Activated CD8-positive, alpha-beta memory T cell treated with anti-CD3 and anti-CD28 coated beads for 36 hours (primary cell): ENCODE data around the gene CHFR. TPM values are rescaled to one million over a fixed set of nuclear protein-coding genes. Genes with fewer than 3 reads are reported as not detected.
"Not testable (repeated sequence)": the region's sequence is repeated elsewhere in the genome, so short reads cannot be mapped to it uniquely, and the experiment has no call there.

ENCODE experiments used
- CTCF ChIA-PET: fragments of 350-600 bp; sonication (Branson Sonifier 250); formaldehyde crosslinking; loops from one replicate; lab custom pipeline; 2021; ENCODE audit warnings: antibody characterized with exemption; lab: Charles Lee
- POLR2A ChIA-PET: fragments of 350-600 bp; sonication (Branson Sonifier 250); formaldehyde crosslinking; loops from one replicate; lab custom pipeline; 2021; ENCODE audit warnings: antibody characterized with exemption; lab: Charles Lee
- total RNA-seq, 2 experiments: library from RNA; stranded (reverse); gene quantifications; one replicate each; pipeline ENCODE4 v1.2.3, GENCODE V29; 2021

Gene CHFR, protein sequence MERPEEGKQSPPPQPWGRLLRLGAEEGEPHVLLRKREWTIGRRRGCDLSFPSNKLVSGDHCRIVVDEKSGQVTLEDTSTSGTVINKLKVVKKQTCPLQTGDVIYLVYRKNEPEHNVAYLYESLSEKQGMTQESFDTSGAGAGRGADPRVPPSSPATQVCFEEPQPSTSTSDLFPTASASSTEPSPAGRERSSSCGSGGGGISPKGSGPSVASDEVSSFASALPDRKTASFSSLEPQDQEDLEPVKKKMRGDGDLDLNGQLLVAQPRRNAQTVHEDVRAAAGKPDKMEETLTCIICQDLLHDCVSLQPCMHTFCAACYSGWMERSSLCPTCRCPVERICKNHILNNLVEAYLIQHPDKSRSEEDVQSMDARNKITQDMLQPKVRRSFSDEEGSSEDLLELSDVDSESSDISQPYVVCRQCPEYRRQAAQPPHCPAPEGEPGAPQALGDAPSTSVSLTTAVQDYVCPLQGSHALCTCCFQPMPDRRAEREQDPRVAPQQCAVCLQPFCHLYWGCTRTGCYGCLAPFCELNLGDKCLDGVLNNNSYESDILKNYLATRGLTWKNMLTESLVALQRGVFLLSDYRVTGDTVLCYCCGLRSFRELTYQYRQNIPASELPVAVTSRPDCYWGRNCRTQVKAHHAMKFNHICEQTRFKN
- 10 to 100 TPM; 50.4 to 54.6 TPM for total RNA-seq

DNA sequence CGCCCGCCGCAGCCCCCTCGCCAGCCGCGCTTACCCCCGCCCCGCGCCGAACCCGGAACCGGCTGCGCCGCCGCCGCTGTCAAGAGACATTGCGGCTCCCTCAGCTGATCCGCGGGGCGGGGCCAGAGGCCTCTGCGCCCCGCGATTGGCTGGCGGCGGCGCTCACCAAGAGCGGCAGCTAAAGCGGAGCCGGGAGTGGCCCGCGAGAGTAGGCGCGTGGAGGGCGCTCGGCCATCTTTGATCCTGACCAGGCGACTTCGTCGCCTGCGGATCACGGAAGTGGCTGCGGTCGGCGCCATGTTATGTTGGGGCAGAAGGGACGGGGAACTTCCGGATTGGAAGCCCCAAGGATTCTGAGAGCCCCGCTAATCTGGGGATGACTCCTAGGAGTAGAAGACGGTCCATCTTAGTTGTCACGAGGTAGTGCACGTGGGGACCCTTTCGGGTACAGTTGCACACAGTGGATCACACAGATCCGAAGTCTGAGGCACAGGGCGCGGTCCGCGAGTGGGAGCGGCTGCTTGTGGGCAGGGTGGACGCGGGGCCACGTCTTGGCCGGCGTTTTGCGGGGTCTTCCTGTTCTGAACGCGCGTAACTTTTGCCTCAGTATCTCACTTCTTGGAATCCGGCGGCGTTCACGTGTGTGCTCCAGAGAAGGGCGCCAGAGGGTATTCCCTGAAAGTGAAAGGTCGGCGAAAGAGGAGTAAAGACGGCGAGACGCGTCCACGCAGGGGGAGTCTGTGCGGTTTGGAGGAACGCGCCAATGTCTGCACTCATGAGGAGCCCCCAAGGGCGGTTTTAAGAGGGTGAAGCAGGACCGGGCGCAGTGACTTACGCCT lies at the start of gene CHFR:
Gene CHFR, minus strand, starts transcription at position 93 of the 839 bp plus-strand sequence. CDS start 277 bp downstream, outside the sequence.
- ChIA-PET POLR2A (interaction anchor here (0.6 to 0.9 kb wide), 3 partner anchors 59 to 369 kb away, joined by 3 to 8 read pairs (median 3); partner anchors contain the start of gene GOLGA3), CTCF (interaction anchor here (0.6 kb wide), 1 partner anchor 123 kb away, joined by 3 read pairs; no protein-coding TSS in a partner anchor)

DNA sequence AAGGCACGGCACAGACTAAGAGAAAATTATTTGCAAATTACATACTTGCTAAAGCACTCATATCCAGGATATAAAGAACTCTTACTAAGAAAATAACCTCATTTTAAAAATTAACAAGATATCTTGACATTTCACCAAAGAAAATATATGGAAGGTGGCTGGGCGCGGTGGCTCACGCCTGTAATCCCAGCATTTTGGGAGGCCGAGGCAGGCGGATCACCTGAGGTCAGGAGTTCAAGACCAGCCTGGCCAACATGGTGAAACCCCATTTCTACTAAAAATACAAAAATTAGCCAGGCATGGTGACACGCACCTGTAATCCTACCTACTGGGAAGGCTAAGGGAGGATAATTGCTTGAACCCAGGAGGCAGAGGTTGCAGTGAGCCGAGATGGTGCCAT lies 49.5 kb upstream of the CHFR start:
- POLR2A ChIA-PET: not testable (repeated sequence)

DNA sequence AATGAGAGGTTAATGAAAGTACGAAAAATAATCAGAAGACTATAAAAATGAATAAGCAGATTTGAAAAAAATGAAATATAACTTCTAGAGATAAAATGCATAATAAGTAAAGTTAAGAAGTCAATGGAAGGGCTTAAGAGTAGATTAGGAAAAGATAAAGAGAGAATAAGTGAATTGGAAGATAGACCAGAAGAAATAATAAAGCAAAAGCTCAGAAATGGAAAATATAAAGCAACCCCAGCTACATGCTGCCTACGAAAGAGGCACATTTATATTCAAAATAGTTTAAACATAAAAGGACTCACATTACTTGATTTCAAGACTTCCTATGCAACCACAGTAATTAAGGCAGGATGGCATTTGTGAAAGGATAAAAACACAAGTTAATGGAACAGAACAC lies 48.8 kb upstream of the CHFR start:
- POLR2A ChIA-PET: no interaction called here
- CTCF ChIA-PET: no interaction called here

More for the DNA sequence above, 49.5 kb upstream of the CHFR start:
- CTCF ChIA-PET: not testable (repeated sequence)

DNA sequence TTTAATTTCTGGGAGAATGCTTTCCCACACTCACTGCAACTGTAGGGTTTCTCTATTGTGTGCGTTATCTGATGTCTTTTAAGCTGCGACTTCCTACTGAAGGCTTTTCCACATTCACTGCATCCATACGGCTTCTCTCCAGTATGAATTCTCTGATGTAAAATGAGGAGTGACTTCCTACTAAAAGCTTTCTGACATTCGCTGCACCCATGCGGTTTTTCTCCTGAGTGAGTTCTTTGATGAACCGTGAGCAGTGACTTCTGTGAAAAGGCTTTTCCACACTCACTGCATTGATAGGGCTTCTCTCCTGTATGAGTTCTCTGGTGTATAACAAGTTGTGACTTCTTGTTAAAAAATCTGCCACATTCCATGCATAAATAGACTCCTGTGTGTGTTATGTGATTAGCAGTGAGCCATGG lies 39.0 kb upstream of the CHFR start:
- ChIA-PET CTCF (no interaction called here), POLR2A (no interaction called here)

DNA sequence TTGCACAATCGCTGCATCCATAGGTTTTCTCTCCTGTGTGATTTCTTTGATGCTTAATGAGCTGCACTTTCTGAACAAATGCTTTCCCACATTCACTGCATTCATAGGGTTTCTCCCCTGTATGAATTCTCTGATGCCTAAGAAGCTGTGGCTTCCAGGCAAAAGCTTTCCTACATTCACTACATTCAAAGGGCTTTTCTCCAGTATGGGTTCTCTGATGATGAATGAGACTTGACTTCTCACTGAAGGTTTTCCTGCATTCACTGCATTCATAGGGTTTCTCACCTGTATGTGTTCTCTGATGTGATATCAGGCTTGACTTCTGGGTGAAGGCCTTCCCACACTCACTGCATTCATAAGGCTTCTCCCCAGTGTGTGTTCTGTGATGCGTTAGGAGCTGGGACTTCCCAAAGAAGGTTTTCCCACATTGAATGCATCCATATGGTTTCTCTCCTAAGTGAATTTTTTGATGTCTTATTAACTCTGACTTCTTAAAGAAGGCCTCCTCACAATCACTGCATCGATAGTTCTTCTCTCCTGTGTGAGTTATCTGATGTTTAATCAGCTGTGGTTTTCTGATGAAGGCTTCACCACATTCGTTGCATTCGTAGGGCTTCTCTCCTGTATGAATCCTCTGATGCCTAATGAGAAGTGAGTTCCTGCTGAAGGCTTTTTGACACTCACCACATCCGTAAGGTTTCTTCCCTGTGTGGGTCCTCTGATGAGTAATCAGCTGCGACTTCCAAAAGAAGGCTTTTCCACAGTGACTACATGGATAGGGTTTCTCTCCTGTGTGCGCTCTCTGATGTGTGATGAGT lies 38.4 kb upstream of the CHFR start:
- CTCF ChIA-PET: no interaction called here

DNA sequence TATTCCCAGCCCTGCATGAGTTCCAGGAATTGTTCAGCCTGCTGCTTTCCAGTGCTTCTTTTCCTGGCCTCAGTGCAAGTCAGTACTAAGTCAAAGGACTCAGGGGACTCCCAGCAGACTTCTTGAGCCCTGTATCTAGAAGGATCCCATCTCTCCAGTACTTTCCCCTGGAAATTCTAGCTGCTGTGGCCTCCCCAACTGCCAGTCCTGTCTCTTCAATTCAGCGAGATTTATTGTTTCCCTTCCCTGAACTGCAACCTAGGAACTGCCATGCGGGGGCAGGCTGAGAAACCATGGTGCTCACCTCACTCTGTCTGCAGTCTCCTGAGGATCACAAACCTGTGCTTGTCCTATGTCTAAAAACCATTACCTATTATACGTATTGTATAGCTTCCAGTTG lies 37.0 kb upstream of the CHFR start:
- ChIA-PET POLR2A (no interaction called here), CTCF (no interaction called here)

More for the DNA sequence above, 38.4 kb upstream of the CHFR start:
- POLR2A ChIA-PET: no interaction called here

DNA sequence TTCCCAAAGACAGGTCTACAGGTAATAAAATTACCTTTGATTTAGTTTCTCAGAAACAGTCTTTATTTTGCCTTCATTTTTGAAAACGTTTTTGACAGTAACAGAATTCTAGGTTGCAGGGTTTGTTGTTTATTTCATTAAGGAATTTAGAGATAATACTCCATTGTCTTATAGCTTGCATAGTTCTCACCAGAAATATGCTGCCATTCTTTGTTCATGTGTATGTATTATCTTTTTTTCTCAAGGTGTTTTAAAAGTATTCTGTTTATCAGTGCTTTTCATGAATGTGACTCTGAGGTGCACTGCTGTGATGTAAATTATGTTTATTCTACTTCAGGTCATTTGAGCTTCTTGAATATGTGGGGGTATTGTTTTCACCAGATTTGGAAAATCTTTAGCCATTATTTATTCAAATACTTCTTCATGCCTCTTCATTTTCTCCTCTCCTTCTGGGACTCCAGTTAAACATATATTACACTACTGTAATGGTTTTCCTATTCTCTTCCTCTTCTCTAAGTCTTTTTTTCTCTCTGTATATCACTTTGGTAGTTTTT lies 36.0 kb upstream of the CHFR start:
- ChIA-PET CTCF (no interaction called here), POLR2A (no interaction called here)

DNA sequence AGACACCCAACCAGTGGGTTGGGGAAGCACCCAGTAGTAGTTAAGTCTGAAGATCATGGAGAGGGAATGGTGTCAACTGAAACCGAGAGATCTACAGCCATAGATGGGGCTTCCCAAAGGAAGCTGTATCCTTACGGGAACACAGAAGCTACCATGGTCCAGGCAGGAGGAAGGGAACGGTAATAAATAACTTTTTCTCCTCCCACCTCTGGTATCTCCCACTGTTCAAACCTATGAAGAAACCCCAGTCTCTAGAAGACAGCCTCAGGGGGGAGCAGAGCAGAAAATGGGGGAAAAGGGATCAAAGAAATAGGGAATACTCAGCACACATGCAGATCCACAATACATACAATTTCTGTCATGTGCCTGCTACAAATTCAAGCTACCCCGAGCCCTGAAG lies 35.3 kb upstream of the CHFR start:
- POLR2A ChIA-PET: no interaction called here

DNA sequence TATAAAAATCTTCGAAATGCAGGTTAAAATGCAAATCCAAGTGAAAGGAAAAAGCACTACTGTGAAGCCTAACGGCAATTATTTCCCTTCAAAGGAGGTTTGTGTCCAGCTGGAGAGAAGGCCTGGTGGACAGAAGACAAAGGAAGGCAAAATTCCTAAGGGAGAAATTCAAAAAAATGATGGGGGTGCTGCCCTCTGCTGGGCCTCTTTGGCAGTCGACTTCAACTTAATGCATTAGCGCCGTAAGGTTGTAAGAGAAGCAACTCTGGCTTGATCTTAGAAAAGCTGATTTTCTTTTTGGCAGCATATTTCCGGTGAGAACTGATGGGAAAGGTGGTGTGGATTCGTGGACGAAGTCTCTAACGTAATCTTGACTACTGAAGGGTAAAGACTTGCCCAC lies 34.3 kb upstream of the CHFR start:
- CTCF ChIA-PET: no interaction called here
- POLR2A ChIA-PET: no interaction called here

More for the DNA sequence above, 35.3 kb upstream of the CHFR start:
- CTCF ChIA-PET: interaction anchor here (0.6 kb wide), 1 partner anchor 19 kb away, joined by 3 read pairs; no protein-coding TSS in a partner anchor

DNA sequence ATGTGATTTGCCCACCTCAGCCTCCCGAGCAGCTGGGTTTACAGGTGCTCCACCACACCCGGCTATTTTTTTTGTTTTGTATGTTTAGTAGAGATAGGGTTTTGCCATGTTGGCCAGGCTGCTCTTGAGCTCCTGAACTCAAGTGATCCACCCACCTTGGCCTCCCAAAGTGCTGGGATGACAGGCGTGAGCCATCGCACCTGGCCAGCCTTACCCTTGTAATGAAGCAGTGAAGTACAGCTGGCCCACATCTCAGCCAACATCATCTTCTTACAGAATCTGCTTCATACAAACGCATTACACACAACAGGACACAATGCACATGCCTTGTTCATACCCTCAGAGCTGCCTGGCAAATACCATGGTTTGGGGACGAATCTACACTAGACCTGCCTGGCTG lies 31.3 kb upstream of the CHFR start:
- POLR2A ChIA-PET: no interaction called here
- CTCF ChIA-PET: interaction anchor here (0.5 kb wide), 1 partner anchor 223 kb away, joined by 4 read pairs; no protein-coding TSS in a partner anchor

DNA sequence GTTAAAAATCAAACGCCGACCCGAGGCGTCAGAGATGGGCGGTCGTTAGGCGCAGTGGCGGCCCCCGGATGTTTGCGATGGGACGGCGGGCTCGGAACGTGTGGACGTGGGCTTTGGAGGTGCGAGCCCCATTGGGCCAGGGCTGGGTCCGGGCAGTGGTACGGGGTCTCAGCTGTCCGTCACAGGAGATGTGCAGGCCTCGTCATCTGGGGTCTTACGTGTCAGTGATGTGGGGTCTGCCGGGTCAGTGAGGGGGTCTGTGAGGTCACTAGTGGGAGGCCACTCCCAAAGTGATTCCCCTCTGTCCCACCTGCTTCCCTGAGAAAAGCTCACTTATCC lies 21.6 kb upstream of the CHFR start:
- POLR2A ChIA-PET: no interaction called here
- CTCF ChIA-PET: interaction anchor here (0.8 to 1.0 kb wide), 2 partner anchors 128 to 279 kb away, joined by 3 read pairs; partner anchors contain the start of gene ZNF84

DNA sequence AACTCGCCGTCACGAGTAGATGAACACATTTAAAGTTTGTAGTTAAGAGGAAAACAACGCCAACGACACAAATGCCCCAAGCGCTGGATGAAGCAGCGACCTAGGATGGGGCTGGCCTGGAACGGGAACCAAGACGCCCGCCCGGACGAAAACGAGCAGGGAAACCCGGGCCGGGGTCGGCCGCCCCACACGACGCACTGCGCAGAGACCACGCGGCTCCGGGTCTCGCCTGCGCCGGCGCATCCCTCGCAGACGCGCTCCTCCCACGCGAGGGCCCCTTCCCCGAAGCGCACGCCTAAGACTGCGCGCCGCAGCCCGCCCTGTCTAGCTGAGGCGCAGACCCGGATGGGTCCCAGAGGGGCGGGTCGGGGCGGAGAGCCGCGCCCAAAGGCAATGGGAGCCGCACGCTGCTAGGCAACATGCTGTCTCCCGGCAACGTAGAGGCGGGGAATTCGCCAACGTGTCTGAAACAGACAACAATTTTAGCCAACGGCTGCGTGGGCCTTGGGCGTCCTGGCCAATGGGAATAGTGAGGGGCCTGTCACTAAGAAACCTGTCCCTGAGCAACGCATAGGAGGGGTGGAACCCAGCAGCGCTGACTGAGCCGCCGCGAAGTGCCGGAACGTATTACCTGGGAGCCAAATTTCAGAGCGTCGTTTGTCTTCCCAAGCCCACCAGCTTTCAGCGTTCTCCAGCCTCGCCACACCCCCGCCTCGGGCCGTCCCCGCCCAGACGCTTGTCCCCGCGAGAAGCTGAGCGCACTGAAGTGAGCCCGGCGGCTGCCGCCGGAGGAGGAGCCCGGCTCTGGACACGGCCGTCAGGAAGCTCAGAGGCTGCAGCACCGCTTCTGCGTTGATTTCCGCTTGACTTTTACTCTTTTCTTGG lies 21.0 kb upstream of the CHFR start:
- POLR2A ChIA-PET: no interaction called here
- CTCF ChIA-PET: interaction anchor here (0.8 to 1.0 kb wide), 2 partner anchors 129 to 280 kb away, joined by 3 read pairs; partner anchors contain the start of gene ZNF84

DNA sequence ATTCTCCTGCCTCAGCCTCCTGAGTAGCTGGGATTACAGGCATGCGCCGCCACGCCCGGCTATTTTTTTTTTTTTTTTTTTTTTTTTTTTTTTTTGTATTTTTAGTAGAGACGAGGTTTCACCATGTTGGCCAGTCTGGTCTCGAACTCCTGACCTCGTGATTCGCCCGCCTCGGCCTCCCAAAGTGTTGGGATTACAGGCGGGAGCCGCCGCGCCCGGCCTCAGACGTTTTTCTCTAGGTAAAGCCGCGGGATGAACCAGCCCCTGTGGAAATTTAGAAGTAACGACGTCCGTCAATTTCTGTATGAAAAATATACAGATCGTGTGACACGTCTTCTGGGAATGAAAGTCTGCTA lies 20.4 kb upstream of the CHFR start:
- POLR2A ChIA-PET: interaction anchor here (0.6 kb wide), 1 partner anchor 302 kb away, joined by 6 read pairs; no protein-coding TSS in a partner anchor
- CTCF ChIA-PET: not testable (repeated sequence)

DNA sequence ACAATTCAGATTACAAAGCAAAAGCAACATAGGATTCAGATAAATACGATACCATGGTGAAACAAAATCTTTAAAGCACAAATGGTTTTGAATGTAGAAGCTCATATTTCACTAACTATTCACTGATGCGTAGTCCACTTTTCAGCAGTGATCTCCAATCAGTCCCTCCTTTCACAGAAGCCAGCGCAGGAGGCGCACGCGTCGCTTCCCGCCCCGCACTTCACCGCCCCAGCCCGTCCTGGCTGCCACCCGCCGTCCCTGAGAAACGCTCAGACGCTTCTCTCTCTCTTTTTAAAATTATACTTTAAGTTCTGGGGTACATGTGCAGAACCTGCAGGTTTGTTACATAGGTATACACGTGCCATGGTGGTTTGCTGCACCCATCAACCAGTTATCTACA lies 19.8 kb upstream of the CHFR start:
- POLR2A ChIA-PET: interaction anchor here (0.6 kb wide), 1 partner anchor 301 kb away, joined by 6 read pairs; no protein-coding TSS in a partner anchor

DNA sequence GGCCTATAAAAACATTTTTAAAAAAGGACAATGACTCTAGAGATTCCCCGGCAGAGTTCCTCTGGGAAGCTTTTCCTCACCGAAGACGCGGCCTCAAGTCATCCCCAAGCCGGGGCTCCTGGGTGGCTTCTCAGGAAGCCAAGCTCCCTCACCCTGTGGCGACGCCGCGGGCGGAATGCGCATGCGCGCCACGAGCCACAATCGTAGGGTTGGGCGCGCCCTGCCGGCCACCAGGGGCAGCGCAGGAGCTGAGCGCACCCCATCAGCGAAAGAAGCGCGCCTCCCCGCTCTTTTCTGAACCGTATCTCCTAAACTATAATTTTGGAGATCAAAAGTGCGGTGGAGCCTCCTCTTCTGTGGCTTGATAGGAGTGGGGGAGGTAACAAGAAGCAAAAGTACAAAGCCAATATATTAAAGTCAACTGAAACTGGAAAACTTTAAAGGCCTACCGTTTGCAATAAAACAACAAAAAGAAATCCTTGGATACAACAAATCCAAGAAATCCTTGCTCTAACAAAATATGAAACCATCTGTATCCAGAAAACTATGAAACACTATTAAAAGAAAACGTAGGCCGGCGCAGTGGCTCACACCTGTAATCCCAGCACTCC lies 17.4 kb upstream of the CHFR start:
- POLR2A ChIA-PET: interaction anchor here (0.6 kb wide), 1 partner anchor 82 kb away, joined by 3 read pairs; no protein-coding TSS in a partner anchor
- CTCF ChIA-PET: interaction anchor here (0.6 to 1.9 kb wide), 13 partner anchors 14 to 161 kb away, joined by 3 to 6 read pairs (median 5); partner anchors contain the start of gene GOLGA3

More for the DNA sequence above, 19.8 kb upstream of the CHFR start:
- CTCF ChIA-PET: no interaction called here

DNA sequence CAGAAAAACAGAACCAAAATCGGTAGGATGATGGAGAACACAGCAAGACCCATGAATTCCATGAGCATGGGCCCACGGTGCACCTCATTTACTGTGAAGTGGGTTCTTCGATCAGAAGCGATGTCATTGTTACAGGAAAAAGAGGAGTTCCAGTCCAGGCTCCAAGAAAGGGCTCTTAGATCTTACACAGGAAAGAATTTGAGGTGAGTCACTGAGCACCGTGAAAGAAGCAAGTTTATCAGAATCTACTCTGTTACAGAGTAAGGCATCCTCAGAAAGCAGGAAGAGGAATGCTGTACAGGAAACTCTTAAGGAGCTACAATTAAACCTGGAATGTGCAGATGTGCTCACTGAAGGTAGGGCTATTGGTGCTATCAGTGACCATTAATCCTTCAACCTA lies 11.6 kb upstream of the CHFR start:
- CTCF ChIA-PET: no interaction called here
- POLR2A ChIA-PET: no interaction called here

DNA sequence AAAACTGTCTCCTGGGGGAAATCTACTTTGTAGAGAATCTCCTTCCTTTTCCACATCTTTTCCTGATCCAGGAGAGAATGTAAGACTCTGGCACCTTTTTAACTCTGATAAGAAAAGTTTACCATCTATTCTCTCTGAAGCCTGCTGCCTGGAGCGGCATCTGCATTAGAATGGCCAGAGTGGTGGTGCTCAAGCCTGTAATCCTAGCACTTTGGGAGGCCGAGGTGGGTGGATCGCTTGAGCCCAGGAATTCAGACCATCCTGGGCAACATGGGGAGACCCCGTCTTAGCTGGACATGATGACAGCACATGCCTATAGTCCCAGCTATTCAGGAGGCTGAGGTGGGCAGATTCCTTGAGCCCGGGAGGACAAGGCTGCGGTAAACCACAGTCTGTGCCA lies 1.4 kb upstream of the CHFR start:
- CTCF ChIA-PET: no interaction called here
- POLR2A ChIA-PET: no interaction called here
